ENCODE data around the gene PGAP1.

PGAP1 gene

DNA sequence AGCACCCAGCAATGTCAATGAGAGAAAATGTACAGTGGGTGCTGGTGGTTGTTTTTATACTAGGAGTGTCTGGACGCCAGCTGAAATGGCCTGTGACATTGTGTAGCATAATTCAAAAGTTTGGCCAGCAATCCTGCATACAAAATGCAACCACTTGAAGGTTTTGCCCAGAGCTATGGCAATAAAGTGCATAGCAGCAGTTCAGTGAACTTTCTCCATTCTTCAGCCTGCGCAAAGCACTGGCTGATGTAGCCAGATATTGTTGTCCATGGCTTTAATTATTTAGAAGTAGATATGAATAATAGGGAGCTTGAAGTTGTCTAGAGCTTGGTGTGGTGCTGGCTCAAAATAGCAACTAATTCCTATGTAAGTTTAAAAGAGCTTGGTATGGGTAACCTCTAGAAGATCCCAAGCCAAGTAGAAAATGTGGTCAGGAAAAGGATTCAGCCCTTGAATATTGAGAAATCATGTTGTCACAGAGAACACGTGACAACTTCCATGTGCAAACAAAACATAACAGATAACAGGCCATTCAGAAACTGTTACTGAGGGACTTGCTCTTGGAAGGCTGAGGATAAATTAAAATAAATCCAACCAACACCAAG is 33.3 kb upstream of the PGAP1 start:
- no peak overlapping the region for H3K4me3 ChIP-seq (ENCODE audit: low read length)
- DNase-seq (ENCODE audit: low read depth): no peak
- TF ChIP-seq, protein P1, sequence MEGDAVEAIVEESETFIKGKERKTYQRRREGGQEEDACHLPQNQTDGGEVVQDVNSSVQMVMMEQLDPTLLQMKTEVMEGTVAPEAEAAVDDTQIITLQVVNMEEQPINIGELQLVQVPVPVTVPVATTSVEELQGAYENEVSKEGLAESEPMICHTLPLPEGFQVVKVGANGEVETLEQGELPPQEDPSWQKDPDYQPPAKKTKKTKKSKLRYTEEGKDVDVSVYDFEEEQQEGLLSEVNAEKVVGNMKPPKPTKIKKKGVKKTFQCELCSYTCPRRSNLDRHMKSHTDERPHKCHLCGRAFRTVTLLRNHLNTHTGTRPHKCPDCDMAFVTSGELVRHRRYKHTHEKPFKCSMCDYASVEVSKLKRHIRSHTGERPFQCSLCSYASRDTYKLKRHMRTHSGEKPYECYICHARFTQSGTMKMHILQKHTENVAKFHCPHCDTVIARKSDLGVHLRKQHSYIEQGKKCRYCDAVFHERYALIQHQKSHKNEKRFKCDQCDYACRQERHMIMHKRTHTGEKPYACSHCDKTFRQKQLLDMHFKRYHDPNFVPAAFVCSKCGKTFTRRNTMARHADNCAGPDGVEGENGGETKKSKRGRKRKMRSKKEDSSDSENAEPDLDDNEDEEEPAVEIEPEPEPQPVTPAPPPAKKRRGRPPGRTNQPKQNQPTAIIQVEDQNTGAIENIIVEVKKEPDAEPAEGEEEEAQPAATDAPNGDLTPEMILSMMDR (conservative IDR thresholded peaks at IDR 0.05; ENCODE audit: low read depth, low read length): no peak

DNA sequence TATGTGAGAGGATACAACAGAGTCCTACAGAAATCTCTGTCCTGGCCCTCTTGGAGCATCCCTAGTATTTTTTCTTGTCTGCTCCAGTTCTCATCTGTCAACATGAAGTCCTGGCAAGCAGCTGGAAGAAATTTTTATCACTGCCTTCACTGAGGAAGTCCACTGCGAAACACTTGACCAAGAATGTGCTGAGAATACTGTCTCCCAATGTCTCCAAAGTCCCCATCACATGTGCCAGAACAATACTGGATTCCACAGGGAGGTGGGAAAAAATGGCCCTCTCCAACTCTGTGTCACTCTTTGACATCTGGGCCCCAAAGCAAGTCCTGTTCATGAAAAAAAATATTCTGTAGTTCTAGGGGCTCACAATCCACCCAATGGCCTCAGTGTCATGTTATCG is 32.8 kb upstream of the PGAP1 start:
- TF ChIP-seq, protein P1 (conservative IDR thresholded peaks at IDR 0.05; ENCODE audit: low read depth, low read length): no peak

DNA sequence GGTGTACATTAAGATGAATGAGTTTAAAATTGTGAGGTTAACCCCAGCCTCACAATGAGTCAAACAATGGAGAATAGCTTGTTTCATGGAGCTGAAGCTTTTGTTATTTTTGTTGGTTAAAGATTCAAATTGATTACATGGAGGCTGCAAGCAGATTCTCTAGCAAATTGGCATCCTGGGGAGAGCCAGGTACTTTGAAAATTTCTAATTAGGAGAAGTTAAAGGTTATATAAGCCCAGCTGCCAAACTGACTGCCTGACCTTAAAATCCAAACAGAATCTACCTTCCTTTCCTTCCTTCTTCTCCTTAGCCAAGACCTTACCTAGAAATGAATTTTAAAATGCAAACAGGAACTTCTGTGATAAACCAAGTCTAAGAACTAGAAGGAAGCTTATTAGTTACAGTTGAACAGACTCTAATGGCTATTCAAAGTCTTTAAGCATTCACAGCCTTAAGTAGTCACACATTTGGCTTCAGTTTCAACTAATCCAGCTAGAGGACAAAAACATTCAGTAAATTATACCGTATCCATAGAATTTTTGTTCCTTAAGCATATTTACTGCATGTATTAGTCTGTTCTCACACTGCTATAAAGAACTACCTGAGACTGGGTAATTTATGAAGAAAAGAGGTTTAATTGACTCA is 31.5 kb upstream of the PGAP1 start:
- peak; percentile 35 for DNase-seq (ENCODE audit: low read depth)

More for the DNA sequence above, 32.8 kb upstream of the PGAP1 start:
- H3K4me3 ChIP-seq (ENCODE audit: low read length): no peak overlapping the region
- no peak for DNase-seq (ENCODE audit: low read depth)

DNA sequence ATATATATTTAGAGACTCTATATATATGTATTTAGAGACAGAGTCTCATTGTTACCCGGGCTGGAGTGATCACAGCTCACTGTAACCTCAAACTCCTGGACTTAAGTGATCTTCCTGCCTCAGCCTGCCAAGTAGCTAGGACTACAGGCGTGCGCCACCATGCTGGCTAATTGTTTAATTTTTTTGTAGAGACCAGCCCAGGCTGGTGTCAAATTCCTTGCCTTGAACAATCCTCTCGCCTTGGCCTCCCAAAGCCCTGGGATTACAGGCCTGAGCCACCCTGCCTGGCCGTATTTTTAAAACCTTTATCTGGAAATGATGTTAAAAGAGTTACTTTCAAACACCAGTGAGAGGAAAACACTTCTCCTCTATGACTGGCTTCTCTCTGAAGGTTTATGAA is 30.9 kb upstream of the PGAP1 start:
- no peak overlapping the region for H3K4me3 ChIP-seq (ENCODE audit: low read length)
- DNase-seq (ENCODE audit: low read depth): no peak
- TF ChIP-seq, protein P1 (conservative IDR thresholded peaks at IDR 0.05; ENCODE audit: low read depth, low read length): no peak

More for the DNA sequence above, 31.5 kb upstream of the PGAP1 start:
- TF ChIP-seq, protein P1 (conservative IDR thresholded peaks at IDR 0.05; ENCODE audit: low read depth, low read length): no peak
- H3K4me3 ChIP-seq (ENCODE audit: low read length): no peak overlapping the region

DNA sequence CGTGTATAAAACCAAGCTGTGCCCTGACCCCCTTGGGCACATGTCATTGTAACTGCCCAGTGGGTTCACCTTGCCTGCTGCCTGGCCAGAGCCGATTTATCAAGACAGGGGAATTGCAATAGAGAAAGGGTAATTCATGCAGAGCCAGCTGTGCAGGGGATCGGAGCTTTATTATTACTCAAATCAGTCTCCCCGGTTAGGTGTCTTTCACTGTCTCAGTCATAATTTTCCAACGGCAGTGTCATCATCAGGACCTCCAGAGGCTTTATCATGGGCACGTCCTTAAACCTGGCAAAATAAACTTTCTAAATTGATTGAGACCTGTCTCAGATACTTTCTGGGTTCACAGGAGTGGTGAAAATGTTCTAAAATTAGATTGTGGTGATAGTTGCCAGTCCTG is 29.6 kb upstream of the PGAP1 start:
- TF ChIP-seq, protein P1 (conservative IDR thresholded peaks at IDR 0.05; ENCODE audit: low read depth, low read length): no peak
- no peak overlapping the region for H3K4me3 ChIP-seq (ENCODE audit: low read length)
- no peak for DNase-seq (ENCODE audit: low read depth)

DNA sequence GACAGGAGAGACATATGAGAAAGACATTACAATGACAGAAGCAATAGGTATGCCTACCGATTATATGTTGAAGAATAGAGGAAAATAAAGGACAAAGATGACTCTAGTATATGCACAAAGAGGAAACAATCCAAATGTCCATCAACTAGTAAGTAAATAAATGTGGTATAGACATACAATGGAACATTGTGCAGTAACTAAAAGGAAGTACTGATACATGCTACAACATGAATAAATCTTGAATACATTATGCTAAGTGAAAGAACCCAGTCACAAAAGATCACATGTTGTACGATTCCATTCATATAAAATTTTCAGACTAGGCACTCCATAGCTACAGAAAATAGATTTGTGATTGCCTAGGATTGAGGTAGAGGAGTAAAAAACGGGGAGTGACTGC is 28.5 kb upstream of the PGAP1 start:
- DNase-seq (ENCODE audit: low read depth): no peak
- H3K4me3 ChIP-seq (ENCODE audit: low read length): no peak overlapping the region
- TF ChIP-seq, protein P1 (conservative IDR thresholded peaks at IDR 0.05; ENCODE audit: low read depth, low read length): no peak

DNA sequence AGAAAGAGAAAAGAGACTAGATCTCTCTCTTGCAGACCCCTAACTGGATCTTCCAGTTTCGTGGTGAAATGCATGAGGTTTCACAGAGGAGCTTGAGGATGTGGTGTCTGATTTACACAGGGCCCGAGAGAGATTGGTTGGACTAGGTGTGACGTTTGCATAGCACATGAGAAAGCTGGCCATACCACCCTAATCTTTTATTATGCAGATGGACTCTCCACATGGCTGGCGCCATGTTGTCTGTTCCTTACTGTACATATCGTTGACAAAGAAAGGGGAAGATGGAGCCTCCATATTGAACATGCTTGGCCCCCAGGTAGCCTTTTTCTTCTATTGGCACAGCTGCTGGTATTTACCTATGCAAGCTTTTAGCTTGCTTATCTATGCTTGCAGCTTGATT is 27.5 kb upstream of the PGAP1 start:
- TF ChIP-seq, protein P1 (conservative IDR thresholded peaks at IDR 0.05; ENCODE audit: low read depth, low read length): no peak
- DNase-seq (ENCODE audit: low read depth): no peak
- H3K4me3 ChIP-seq (ENCODE audit: low read length): no peak overlapping the region

Measured in retinal pigment epithelial cell (primary cell).